K562 (cell line): Measurements from ENCODE around the gene CCNL1. TPM values are rescaled to one million over a fixed set of nuclear protein-coding genes. Genes with fewer than 3 reads are reported as not detected.

Source experiments
- BRD9 ChIP-seq: fragments of 450-650 bp; IDR thresholded peaks from 2 replicates; pipeline ENCODE4 v1.6.1; 2018; ENCODE audit warnings: low read depth; ENCODE audit not compliant: partially characterized antibody
- CHCHD3 ChIP-seq: fragments of 250-450 bp; sonication (Bioruptor Pico); IDR thresholded peaks from 2 replicates; pipeline ENCODE4 v2.1.2; 2022; ENCODE audit warnings: mild to moderate bottlenecking
- KAT2B ChIP-seq: IDR thresholded peaks from one replicate; pipeline ENCODE4 v1.6.1; 2012; ENCODE audit warnings: low read depth, mild to moderate bottlenecking, control low read depth, inconsistent platforms, low read length, moderate library complexity
- MAFG ChIP-seq: fragments of 450-650 bp; conservative IDR thresholded peaks from 2 replicates; pipeline ENCODE4 v1.6.1; 2016; ENCODE audit warnings: missing genetic modification characterization, missing compliant biosample characterization
- PREB ChIP-seq: sonication (generic); formaldehyde crosslinking; IDR thresholded peaks from 2 replicates; pipeline ENCODE4 v1.8.1; 2023; ENCODE audit warnings: mild to moderate bottlenecking, missing genetic modification reagents
- RCOR1 ChIP-seq, 2 experiments: IDR thresholded peaks; 2 replicates each; pipeline ENCODE4 v1.6.1; 2012; ENCODE audit warnings: low read depth in 2 of 2, low read length in 2 of 2, borderline replicate concordance in 1 of 2, improper control_type of control experiment in 1 of 2
- ZNF589 ChIP-seq: fragments of 200-800 bp; sonication (Bioruptor generic); IDR thresholded peaks from 2 replicates; pipeline ENCODE4 v1.6.1; 2016; ENCODE audit warnings: low read depth, missing genetic modification characterization, missing compliant biosample characterization
- polyA plus RNA-seq, 8 experiments: library from polyadenylated mRNA; depleted of rRNA in 4 of 8; stranded (reverse) in 5 of 8; unstranded in 3 of 8; fragments of >200 nt; fragmentation: Nextera tagmentation in 2 of 8; fragmentation: Illumina TruSeq in 1 of 8; extraction: Ambion mirVana in 2 of 8; extraction: Trizol in 1 of 8; gene quantifications; 2 replicates each; pipeline versions ENCODE4 v1.2.1 to v1.2.3, GENCODE V29; 2011 to 2014; ENCODE audit warnings: inconsistent platforms in 1 of 8, missing spikeins in 1 of 8
- total RNA-seq, 7 experiments: library from RNA; depleted of rRNA in 6 of 7; stranded (reverse); fragments of >200 nt in 6 of 7; fragmentation: Illumina TruSeq in 2 of 7; extraction: Trizol in 2 of 7; gene quantifications; 2 replicates each; pipeline versions ENCODE4 v1.2.1 to v1.2.3, GENCODE V29; 2011 to 2021; ENCODE audit warnings: low replicate concordance in 1 of 7

The CCNL1 gene
- total and polyA plus RNA-seq, 9 of the 15 experiments (the other 6 are each of a cell fraction or from before 2014, with no cell fraction given): 16.1 to 186 (median 132) TPM

GRCh38 chr3:157115069-157116006, 44.6 kb downstream of the CCNL1 start (continued):
- no peak for TF ChIP-seq MAFG (tag)
- TF ChIP-seq RCOR1 (IDR thresholded peaks at IDR 0.05; ENCODE audit: borderline replicate concordance in 1 of 2, low read depth in 2 of 2, low read length in 2 of 2): peak in 1 of 2 experiments; percentile 36; a peak in 2 of 4 replicates
- peak; percentile 50 for TF ChIP-seq ZNF589 (CRISPR knock-in tag)
- TF ChIP-seq CHCHD3 (CRISPR knock-in tag): no peak
- TF ChIP-seq BRD9: no peak
- no peak for TF ChIP-seq KAT2B
- TF ChIP-seq PREB: no peak
